Upper lobe of left lung (tissue), 4 donors: Measurements from ENCODE around the gene ATP6V1D.

Source experiments
- CTCF ChIP-seq, 6 experiments: fragments of 450-650 bp in 4 of 6; fragments of 200-600 bp in 2 of 6; sonication (generic) in 2 of 6; IDR thresholded peaks; one replicate each; pipeline ENCODE4 v1.5.1; 2016 to 2019; ENCODE audit warnings: antibody characterized with exemption in 6 of 6
- EP300 ChIP-seq, 4 donors: sonication (generic); formaldehyde crosslinking; IDR thresholded peaks; one replicate each; pipeline ENCODE4 v1.5.1; 2017; ENCODE audit warnings: antibody characterized with exemption in 4 of 4, control low read depth in 2 of 4
- POLR2A ChIP-seq, 4 donors: fragments of 450-650 bp; IDR thresholded peaks; one replicate each; pipeline ENCODE4 v1.5.1; 2016 to 2017; ENCODE audit warnings: antibody characterized with exemption in 4 of 4, mild to moderate bottlenecking in 2 of 4
- POLR2AphosphoS5 ChIP-seq, 2 donors: sonication (generic); formaldehyde crosslinking; IDR thresholded peaks; one replicate each; pipeline ENCODE4 v1.5.1; 2017; ENCODE audit warnings: antibody characterized with exemption in 2 of 2

- TF ChIP-seq CTCF (IDR thresholded peaks at IDR 0.05) = no peak
- no peak for TF ChIP-seq POLR2A (IDR thresholded peaks at IDR 0.05)
- TF ChIP-seq POLR2AphosphoS5 (IDR thresholded peaks at IDR 0.05) = no peak
- no peak for TF ChIP-seq EP300 (IDR thresholded peaks at IDR 0.05)
These were observed 35.7 kb upstream of the ATP6V1D start for GRCh38 chr14:67395086-67395875.
